Thyroid gland (tissue), 4 donors: ENCODE data around the gene MGMT.

Source experiments
- CTCF ChIP-seq, 6 experiments: fragments of 200-600 bp in 3 of 6; fragments of 450-650 bp in 3 of 6; sonication (generic) in 3 of 6; IDR thresholded peaks; one replicate each; pipeline ENCODE4 v1.5.1; 2016 to 2019; ENCODE audit warnings: antibody characterized with exemption in 6 of 6, mild to moderate bottlenecking in 2 of 6, inconsistent platforms in 1 of 6, moderate library complexity in 1 of 6
- POLR2A ChIP-seq, 2 donors: fragments of 450-650 bp; IDR thresholded peaks; one replicate each; pipeline ENCODE4 v1.6.1; 2017; ENCODE audit warnings: antibody characterized with exemption in 2 of 2, mild to moderate bottlenecking in 2 of 2, moderate library complexity in 1 of 2

DNA sequence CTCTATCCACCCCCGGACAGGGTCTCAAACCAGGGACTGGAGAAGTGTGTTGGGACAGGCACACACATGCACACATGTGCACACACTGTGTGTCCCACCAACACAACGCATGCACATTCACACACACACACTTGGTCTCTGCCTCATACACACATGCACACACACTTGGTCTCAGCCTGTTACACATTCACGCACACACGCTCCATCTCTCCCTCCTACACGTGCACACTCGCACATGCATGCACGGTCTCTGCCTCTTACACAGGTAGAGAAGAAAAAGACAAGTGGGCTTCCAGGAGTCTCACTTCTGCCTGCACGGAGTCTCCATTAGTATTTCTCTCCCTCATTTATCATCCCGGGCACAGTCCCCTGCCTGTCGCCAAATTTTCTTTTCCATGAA is 325.8 kb downstream of the MGMT start:
- no peak for TF ChIP-seq POLR2A (IDR thresholded peaks at IDR 0.05)
- no peak for TF ChIP-seq CTCF (IDR thresholded peaks at IDR 0.05)
